ENCODE data around the gene OR6C2.
A peak's percentile ranks its signal among the peaks of the same experiment; 100 is the strongest.

OR6C2 gene

GRCh38 chr12:55492078-55492477 is 48.2 kb downstream of the OR6C2 start, which contains the start of gene OR6C68:
Gene OR6C68 (plus strand): TSS chr12:55492378. CDS start chr12:55492378, 0 bp downstream.
- DNase-seq (ENCODE audit: low read depth in 1 of 2, low spot score in 1 of 2), result no peak
- Histone ChIP-seq H3K4me3 (replicated peaks; ENCODE audit: insufficient read depth, low read length) (no peak within 1 kb of the TSS), H3K27me3 (ENCODE audit: insufficient read depth, poor library complexity, severe bottlenecking) (no peaks in the 10 kb centered on the region)

GRCh38 chr12:55495490-55495889 is 51.6 kb downstream of the OR6C2 start:
- no peak overlapping the region for H3K4me3 ChIP-seq (replicated peaks; ENCODE audit: insufficient read depth, low read length)
- TF ChIP-seq, protein P1, sequence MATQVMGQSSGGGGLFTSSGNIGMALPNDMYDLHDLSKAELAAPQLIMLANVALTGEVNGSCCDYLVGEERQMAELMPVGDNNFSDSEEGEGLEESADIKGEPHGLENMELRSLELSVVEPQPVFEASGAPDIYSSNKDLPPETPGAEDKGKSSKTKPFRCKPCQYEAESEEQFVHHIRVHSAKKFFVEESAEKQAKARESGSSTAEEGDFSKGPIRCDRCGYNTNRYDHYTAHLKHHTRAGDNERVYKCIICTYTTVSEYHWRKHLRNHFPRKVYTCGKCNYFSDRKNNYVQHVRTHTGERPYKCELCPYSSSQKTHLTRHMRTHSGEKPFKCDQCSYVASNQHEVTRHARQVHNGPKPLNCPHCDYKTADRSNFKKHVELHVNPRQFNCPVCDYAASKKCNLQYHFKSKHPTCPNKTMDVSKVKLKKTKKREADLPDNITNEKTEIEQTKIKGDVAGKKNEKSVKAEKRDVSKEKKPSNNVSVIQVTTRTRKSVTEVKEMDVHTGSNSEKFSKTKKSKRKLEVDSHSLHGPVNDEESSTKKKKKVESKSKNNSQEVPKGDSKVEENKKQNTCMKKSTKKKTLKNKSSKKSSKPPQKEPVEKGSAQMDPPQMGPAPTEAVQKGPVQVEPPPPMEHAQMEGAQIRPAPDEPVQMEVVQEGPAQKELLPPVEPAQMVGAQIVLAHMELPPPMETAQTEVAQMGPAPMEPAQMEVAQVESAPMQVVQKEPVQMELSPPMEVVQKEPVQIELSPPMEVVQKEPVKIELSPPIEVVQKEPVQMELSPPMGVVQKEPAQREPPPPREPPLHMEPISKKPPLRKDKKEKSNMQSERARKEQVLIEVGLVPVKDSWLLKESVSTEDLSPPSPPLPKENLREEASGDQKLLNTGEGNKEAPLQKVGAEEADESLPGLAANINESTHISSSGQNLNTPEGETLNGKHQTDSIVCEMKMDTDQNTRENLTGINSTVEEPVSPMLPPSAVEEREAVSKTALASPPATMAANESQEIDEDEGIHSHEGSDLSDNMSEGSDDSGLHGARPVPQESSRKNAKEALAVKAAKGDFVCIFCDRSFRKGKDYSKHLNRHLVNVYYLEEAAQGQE (IDR thresholded peaks at IDR 0.05; ENCODE audit: insufficient replicate concordance, low read depth), result no peak
- TF ChIP-seq POLR2AphosphoS5 (IDR thresholded peaks at IDR 0.05; ENCODE audit: low read depth) (no peak), GABPA (IDR thresholded peaks at IDR 0.05; ENCODE audit: low read depth) (no peak), CTCF (IDR thresholded peaks at IDR 0.05; ENCODE audit: insufficient read depth, low read length) (no peak), SPI1 (IDR thresholded peaks at IDR 0.05; ENCODE audit: borderline replicate concordance, low read depth) (no peak)

More at GRCh38 chr12:55492078-55492477, 48.2 kb downstream of the OR6C2 start, which contains the start of gene OR6C68:
- TF ChIP-seq CTCF (IDR thresholded peaks at IDR 0.05; ENCODE audit: insufficient read depth, low read length) (no peak), SPI1 (IDR thresholded peaks at IDR 0.05; ENCODE audit: borderline replicate concordance, low read depth) (0 out of 2 replicates have a peak, but pooled peaks have one; percentile 21)
- H3K27ac ChIP-seq (replicated peaks), result no peak within 1 kb of the TSS

DNA sequence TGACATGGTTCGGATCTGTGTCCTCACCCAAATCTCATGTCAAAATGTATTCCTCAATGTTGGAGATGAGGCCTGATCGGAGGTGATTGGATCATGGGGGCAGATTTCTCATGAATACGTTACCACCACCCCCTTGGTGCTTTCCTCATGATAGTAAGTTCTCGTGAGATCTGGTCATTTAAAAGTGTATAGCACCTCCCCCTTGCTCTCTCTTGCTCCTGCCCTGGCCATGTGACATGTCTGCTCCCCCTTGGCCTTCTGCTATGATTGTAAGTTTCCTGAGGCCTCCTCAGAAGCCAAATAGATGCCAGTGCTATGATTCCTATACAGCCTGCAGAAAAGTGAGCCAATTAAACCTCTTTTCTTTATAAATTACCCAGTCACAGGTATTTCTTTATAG is 55.4 kb downstream of the OR6C2 start:
- Histone ChIP-seq H3K27me3 (ENCODE audit: insufficient read depth, poor library complexity, severe bottlenecking) (peaks cover 5% of the 10 kb centered on the region), H3K4me3 (replicated peaks; ENCODE audit: insufficient read depth, low read length) (no peak overlapping the region), H3K27ac (replicated peaks) (no peak overlapping the region)
- TF ChIP-seq GABPA (IDR thresholded peaks at IDR 0.05; ENCODE audit: low read depth) (no peak), SPI1 (IDR thresholded peaks at IDR 0.05; ENCODE audit: borderline replicate concordance, low read depth) (no peak), CTCF (IDR thresholded peaks at IDR 0.05; ENCODE audit: insufficient read depth, low read length) (no peak), POLR2AphosphoS5 (IDR thresholded peaks at IDR 0.05; ENCODE audit: low read depth) (no peak)
- TF ChIP-seq, protein P1 (IDR thresholded peaks at IDR 0.05; ENCODE audit: insufficient replicate concordance, low read depth), result no peak
- no peak for DNase-seq (ENCODE audit: low read depth in 1 of 2, low spot score in 1 of 2)

More at GRCh38 chr12:55495490-55495889, 51.6 kb downstream of the OR6C2 start:
- Histone ChIP-seq H3K27me3 (ENCODE audit: insufficient read depth, poor library complexity, severe bottlenecking) (peaks cover 5% of the 10 kb centered on the region), H3K27ac (replicated peaks) (no peak overlapping the region)
- DNase-seq (ENCODE audit: low read depth in 1 of 2, low spot score in 1 of 2), result no peak

GRCh38 chr12:55499810-55500252 is 56.0 kb downstream of the OR6C2 start:
- Histone ChIP-seq H3K27ac (replicated peaks) (no peak overlapping the region), H3K4me3 (replicated peaks; ENCODE audit: insufficient read depth, low read length) (no peak overlapping the region), H3K27me3 (ENCODE audit: insufficient read depth, poor library complexity, severe bottlenecking) (peaks cover 5% of the 10 kb centered on the region)
- TF ChIP-seq, protein P1 (IDR thresholded peaks at IDR 0.05; ENCODE audit: insufficient replicate concordance, low read depth), result no peak
- TF ChIP-seq CTCF (IDR thresholded peaks at IDR 0.05; ENCODE audit: insufficient read depth, low read length) (no peak), SPI1 (IDR thresholded peaks at IDR 0.05; ENCODE audit: borderline replicate concordance, low read depth) (no peak), POLR2AphosphoS5 (IDR thresholded peaks at IDR 0.05; ENCODE audit: low read depth) (no peak), GABPA (IDR thresholded peaks at IDR 0.05; ENCODE audit: low read depth) (no peak)
- DNase-seq (ENCODE audit: low read depth in 1 of 2, low spot score in 1 of 2), result no peak
